ENCODE results near the gene TBC1D10A. TPM values are rescaled to one million over a fixed set of nuclear protein-coding genes. Genes with fewer than 3 reads are reported as not detected.

The TBC1D10A gene
- total RNA-seq, 1 experiment from 2014 or later, result 8.4 TPM

- BruUV-seq (replicated peaks), result no TSS peak
- Histone ChIP-seq H3K27me3 (replicated peaks; ENCODE audit: insufficient read depth, low read depth, low read length, poor library complexity) (no peaks in the 10 kb centered on the region), H3K36me3 (ENCODE audit: insufficient read depth, low read length, poor library complexity, severe bottlenecking) (no peaks in the 10 kb centered on the region), H3K4me1 (ENCODE audit: insufficient read depth, low read length, poor library complexity, severe bottlenecking) (no peaks in the 10 kb centered on the region), H3K4me3 (ENCODE audit: low read depth, low read length, poor library complexity, severe bottlenecking) (no peak overlapping the region), H3K9me3 (ENCODE audit: low read depth, low read length, poor library complexity, severe bottlenecking) (no peaks in the 10 kb centered on the region), H3K27ac (ENCODE audit: low read depth, low read length, poor library complexity, severe bottlenecking) (no peak overlapping the region)
- DNase-seq (ENCODE audit: low spot score), result no peak
- ChIA-PET CTCF (no interaction called here), POLR2A (ENCODE audit: low non-redundant PET) (no interaction called here)
- TF ChIP-seq EZH2 (IDR thresholded peaks at IDR 0.05; ENCODE audit: borderline replicate concordance, low read depth, low read length, poor library complexity, severe bottlenecking), result no peak
- no peak for TF ChIP-seq CTCF (conservative IDR thresholded peaks at IDR 0.05; ENCODE audit: low read depth, low read length)
- intact Hi-C loops (cut with micrococcal nuclease; ENCODE audit: unreplicated experiment), result no loop called here
Measured at GRCh38 chr22:30276039-30276438, 50.7 kb downstream of the TBC1D10A start.

- intact Hi-C loops (cut with micrococcal nuclease; ENCODE audit: unreplicated experiment), result no loop called here
- ChIA-PET POLR2A (ENCODE audit: low non-redundant PET) (no interaction called here), CTCF (no interaction called here)
- H3K4me1 ChIP-seq (ENCODE audit: insufficient read depth, low read length, poor library complexity, severe bottlenecking), result no peaks in the 10 kb centered on the region
- no peaks in the 10 kb centered on the region for H3K27me3 ChIP-seq (replicated peaks; ENCODE audit: insufficient read depth, low read depth, low read length, poor library complexity)
- H3K4me3 ChIP-seq (ENCODE audit: low read depth, low read length, poor library complexity, severe bottlenecking), result no peak overlapping the region
- TF ChIP-seq CTCF (conservative IDR thresholded peaks at IDR 0.05; ENCODE audit: low read depth, low read length) (no peak), EZH2 (IDR thresholded peaks at IDR 0.05; ENCODE audit: borderline replicate concordance, low read depth, low read length, poor library complexity, severe bottlenecking) (no peak)
- BruUV-seq (replicated peaks), result no TSS peak
- H3K9me3 ChIP-seq (ENCODE audit: low read depth, low read length, poor library complexity, severe bottlenecking), result no peaks in the 10 kb centered on the region
- no peak overlapping the region for H3K27ac ChIP-seq (ENCODE audit: low read depth, low read length, poor library complexity, severe bottlenecking)
- H3K36me3 ChIP-seq (ENCODE audit: insufficient read depth, low read length, poor library complexity, severe bottlenecking), result no peaks in the 10 kb centered on the region
- DNase-seq (ENCODE audit: low spot score), result no peak
Measured at GRCh38 chr22:30275625-30276024, 51.1 kb downstream of the TBC1D10A start.

GRCh38 chr22:30274437-30274812, 52.3 kb downstream of the TBC1D10A start:
- Histone ChIP-seq H3K27me3 (replicated peaks; ENCODE audit: insufficient read depth, low read depth, low read length, poor library complexity) (no peaks in the 10 kb centered on the region), H3K4me3 (ENCODE audit: low read depth, low read length, poor library complexity, severe bottlenecking) (no peak overlapping the region), H3K4me1 (ENCODE audit: insufficient read depth, low read length, poor library complexity, severe bottlenecking) (no peaks in the 10 kb centered on the region), H3K9me3 (ENCODE audit: low read depth, low read length, poor library complexity, severe bottlenecking) (no peaks in the 10 kb centered on the region), H3K36me3 (ENCODE audit: insufficient read depth, low read length, poor library complexity, severe bottlenecking) (no peaks in the 10 kb centered on the region), H3K27ac (ENCODE audit: low read depth, low read length, poor library complexity, severe bottlenecking) (no peak overlapping the region)
- intact Hi-C loops (cut with micrococcal nuclease; ENCODE audit: unreplicated experiment), result no loop called here
- no TSS peak for BruUV-seq (replicated peaks)
- CTCF ChIA-PET, result no interaction called here
- no peak for TF ChIP-seq EZH2 (IDR thresholded peaks at IDR 0.05; ENCODE audit: borderline replicate concordance, low read depth, low read length, poor library complexity, severe bottlenecking)
- TF ChIP-seq CTCF (conservative IDR thresholded peaks at IDR 0.05; ENCODE audit: low read depth, low read length), result no peak
- POLR2A ChIA-PET (ENCODE audit: low non-redundant PET), result interaction anchor here (0.6 kb wide), 1 partner anchor 666 kb away, joined by 3 read pairs; no protein-coding TSS in a partner anchor
- DNase-seq (ENCODE audit: low spot score), result no peak
